PC-3 (cell line): Measurements from ENCODE around the gene ATP8A2. TPM values are rescaled to one million over a fixed set of nuclear protein-coding genes. Genes with fewer than 3 reads are reported as not detected.

Experiments used
- ATAC-seq: fragments of 200-7000 bp; cut with Tn5 transposase; 2 replicates; pipeline ENCODE4 v1.9.1; 2020; ENCODE audit warnings: mild to moderate bottlenecking, moderate library complexity
- BruUV-seq: library from RNA; stranded (reverse); fragments of 400-500 nt; replicated peaks from 2 replicates; lab custom pipeline; 2021; lab: Mats Ljungman, UMichigan
- CTCF ChIA-PET: fragments of 300-600 bp; sonication (Branson Sonifier 250); formaldehyde crosslinking; loops from one replicate; lab custom pipeline; 2022; ENCODE audit warnings: antibody characterized with exemption; lab: Charles Lee
- POLR2A ChIA-PET: fragments of 300-600 bp; sonication (Branson Sonifier 250); formaldehyde crosslinking; loops from one replicate; lab custom pipeline; 2022; ENCODE audit warnings: antibody characterized with exemption; ENCODE audit not compliant: unreplicated experiment; lab: Charles Lee
- DNase-seq: peaks from one replicate; pipeline ENCODE4 v3.0.0-alpha.2; 2015
- H2AFZ ChIP-seq: fragments of 300-600 bp; sonication (generic); 2 replicates; pipeline ENCODE4 v1.6.0; 2016; ENCODE audit warnings: antibody characterized with exemption, low read length
- H3F3A ChIP-seq: fragments of 300-600 bp; sonication (generic); one replicate; pipeline ENCODE4 v1.6.0; 2017; ENCODE audit warnings: antibody characterized with exemption, low read length, control low read depth, mild to moderate bottlenecking; ENCODE audit not compliant: unreplicated experiment
- H3K27ac ChIP-seq: fragments of 300-600 bp; sonication (generic); 2 replicates; pipeline ENCODE4 v1.5.1; 2016; ENCODE audit warnings: mild to moderate bottlenecking, low read length
- H3K27me3 ChIP-seq: fragments of 300-600 bp; sonication (generic); 2 replicates; pipeline ENCODE4 v1.6.1; 2016; ENCODE audit warnings: low read length, mixed read lengths
- H3K36me3 ChIP-seq: fragments of 300-600 bp; sonication (generic); 2 replicates; pipeline ENCODE4 v1.6.1; 2016; ENCODE audit warnings: low read depth, mixed run types, low read length, mixed read lengths
- H3K4me1 ChIP-seq: fragments of 300-600 bp; sonication (generic); 2 replicates; pipeline ENCODE4 v1.5.1; 2016; ENCODE audit warnings: low read length; ENCODE audit not compliant: insufficient read depth
- H3K4me2 ChIP-seq: fragments of 300-600 bp; sonication (generic); 2 replicates; pipeline ENCODE4 v1.6.0; 2016; ENCODE audit warnings: low read length
- H3K4me3 ChIP-seq: fragments of 300-600 bp; sonication (generic); 2 replicates; pipeline ENCODE4 v1.5.1; 2016; ENCODE audit warnings: mild to moderate bottlenecking, low read length, mixed read lengths
- H3K79me2 ChIP-seq: fragments of 300-600 bp; sonication (generic); 2 replicates; pipeline ENCODE4 v1.6.1; 2017; ENCODE audit warnings: low read length, mixed read lengths
- H3K9ac ChIP-seq: fragments of 300-600 bp; sonication (generic); 2 replicates; pipeline ENCODE4 v1.6.0; 2016; ENCODE audit warnings: mild to moderate bottlenecking, low read length
- H3K9me2 ChIP-seq: fragments of 300-600 bp; sonication (generic); replicated peaks from 2 replicates; pipeline ENCODE4 v1.6.1; 2016; ENCODE audit warnings: mixed run types, low read length, mixed read lengths
- H3K9me3 ChIP-seq: fragments of 300-600 bp; sonication (generic); 2 replicates; pipeline ENCODE4 v1.6.1; 2016; ENCODE audit warnings: low read length, mixed read lengths
- H4K20me1 ChIP-seq: fragments of 300-600 bp; sonication (generic); 2 replicates; pipeline ENCODE4 v1.6.1; 2016; ENCODE audit warnings: low read length, mixed read lengths
- CTCF ChIP-seq: fragments of 300-600 bp; sonication (generic); conservative IDR thresholded peaks from 2 replicates; pipeline ENCODE4 v1.5.1; 2017; ENCODE audit warnings: antibody characterized with exemption, low read depth, mild to moderate bottlenecking, low read length
- EZH2 ChIP-seq: fragments of 300-600 bp; sonication (generic); IDR thresholded peaks from one replicate; pipeline ENCODE4 v1.6.1; 2017; ENCODE audit warnings: antibody characterized with exemption, mild to moderate bottlenecking, low read length; ENCODE audit not compliant: unreplicated experiment
- EZH2phosphoT487 ChIP-seq: fragments of 300-600 bp; sonication (generic); IDR thresholded peaks from 2 replicates; pipeline ENCODE4 v1.6.1; 2018; ENCODE audit warnings: mild to moderate bottlenecking, antibody characterized with exemption, low read length, borderline replicate concordance
- intact Hi-C: fragments of 100-400 bp; cut with micrococcal nuclease; formaldehyde crosslinking; loops from 2 replicates; pipeline ENCODE4 v1.9.0; 2023
- total RNA-seq: library from RNA; depleted of rRNA; stranded (reverse); fragments of >200 nt; gene quantifications from 2 replicates; pipeline ENCODE4 v1.2.3, GENCODE V29; 2014

Gene ATP8A2
- total RNA-seq, 1 experiment from 2014 or later: 0.04 TPM

- no peaks in the 10 kb centered on the region for H3K79me2 ChIP-seq
- peaks cover 59% of the 10 kb centered on the region for H3K4me1 ChIP-seq
- H3K27me3 ChIP-seq: no peaks in the 10 kb centered on the region
- TSS peak; percentile 31 for BruUV-seq
- H3K4me3 ChIP-seq: peak overlapping the region; percentile 17; the same call in 1 of the 2 replicates
- peak; percentile 67 for DNase-seq
- peak; percentile 27 for ATAC-seq
- no peaks in the 10 kb centered on the region for H3K9me2 ChIP-seq
- no peaks in the 10 kb centered on the region for H3K36me3 ChIP-seq
- peak overlapping the region; percentile 68 for H3K4me2 ChIP-seq
- intact Hi-C loops: loop anchor here (5.0 kb wide), 2 partner anchors 48 to 118 kb away; no protein-coding TSS in a partner anchor
- peak overlapping the region; percentile 99 for H3K27ac ChIP-seq
- TF ChIP-seq EZH2 (no peak), CTCF (no peak), EZH2phosphoT487 (no peak)
- H3F3A ChIP-seq: peaks cover 11% of the 10 kb centered on the region
- no peaks in the 10 kb centered on the region for H3K9me3 ChIP-seq
- ChIA-PET POLR2A (no interaction called here), CTCF (no interaction called here)
- no peaks in the 10 kb centered on the region for H4K20me1 ChIP-seq
- peak overlapping the region; percentile 68 for H2AFZ ChIP-seq
- H3K9ac ChIP-seq: peak overlapping the region; percentile 72
Observed at GRCh38 chr13:26019881-26020870, 648.4 kb downstream of the ATP8A2 start.

- CTCF ChIA-PET: no interaction called here
Observed at GRCh38 chr13:26020891-26021290, 649.1 kb downstream of the ATP8A2 start.

More at GRCh38 chr13:26020891-26021290, 649.1 kb downstream of the ATP8A2 start:
- TF ChIP-seq EZH2phosphoT487 (no peak), CTCF (no peak), EZH2 (no peak)
- POLR2A ChIA-PET: no interaction called here
- H3K4me1 ChIP-seq: peaks cover 59% of the 10 kb centered on the region
- intact Hi-C loops: loop anchor here (5.0 kb wide), 2 partner anchors 49 to 119 kb away; no protein-coding TSS in a partner anchor
- BruUV-seq: no TSS peak
- peak overlapping the region; percentile 68 for H3K4me2 ChIP-seq
- H3K9me2 ChIP-seq: no peaks in the 10 kb centered on the region
- no peak for ATAC-seq
- H3K36me3 ChIP-seq: no peaks in the 10 kb centered on the region
- no peak for DNase-seq
- peaks cover 11% of the 10 kb centered on the region for H3F3A ChIP-seq
- H3K9me3 ChIP-seq: no peaks in the 10 kb centered on the region
- peak overlapping the region; percentile 72 for H3K9ac ChIP-seq
- H3K27me3 ChIP-seq: no peaks in the 10 kb centered on the region
- no peaks in the 10 kb centered on the region for H3K79me2 ChIP-seq
- no peaks in the 10 kb centered on the region for H4K20me1 ChIP-seq
- peak overlapping the region; percentile 99 for H3K27ac ChIP-seq
- H2AFZ ChIP-seq: no peak overlapping the region
- no peak overlapping the region for H3K4me3 ChIP-seq
